Measurements from ENCODE around the gene LSS. TPM values are rescaled to one million over a fixed set of nuclear protein-coding genes. Genes with fewer than 3 reads are reported as not detected.
"Not testable (repeated sequence)": the region's sequence is repeated elsewhere in the genome, so short reads cannot be mapped to it uniquely, and the experiment has no call there.

The LSS gene
- total RNA-seq, 4 donors from 2014 or later = 43.7 to 172 (median 66.5) TPM

DNA sequence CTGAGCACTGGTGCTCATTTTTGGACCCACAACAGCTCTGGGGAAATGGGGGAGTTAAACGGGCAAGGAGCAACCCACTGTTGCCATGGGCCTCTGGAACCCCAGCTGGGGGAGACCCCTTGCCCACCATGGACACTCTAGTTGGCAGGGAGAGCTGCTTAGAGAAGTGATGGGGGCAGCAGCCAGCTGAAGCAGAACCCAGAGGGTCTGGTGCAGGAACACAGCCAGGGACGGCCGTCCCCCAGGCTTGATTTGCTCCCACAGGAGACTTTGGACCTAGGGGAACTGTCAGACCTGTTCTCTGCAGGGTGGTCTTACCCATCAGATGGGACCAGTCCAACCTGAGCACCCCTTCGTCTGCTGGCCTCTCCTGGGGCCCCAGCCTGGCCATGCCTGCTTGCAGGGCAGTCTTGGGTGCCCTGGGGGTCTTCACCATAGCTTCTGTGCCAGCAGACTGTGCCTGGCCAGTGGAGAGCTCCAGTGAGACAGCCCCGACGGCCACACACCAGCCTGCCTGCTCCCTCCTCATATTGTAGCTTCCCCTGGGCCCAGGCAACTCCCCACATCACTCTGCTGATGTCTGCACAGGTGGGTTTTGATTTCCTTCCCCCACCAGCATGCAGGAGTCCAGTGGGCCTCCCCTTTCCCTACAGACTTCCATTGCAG is 55.6 kb downstream of the LSS start:
- Histone ChIP-seq H3K4me1 (no peaks in the 10 kb centered on the region), H3K9me3 (no peaks in the 10 kb centered on the region), H3K27ac (no peak overlapping the region), H3K27me3 (no peaks in the 10 kb centered on the region), H3K36me3 (no peaks in the 10 kb centered on the region), H3K4me3 (no peak overlapping the region)
- TF ChIP-seq, protein P1, sequence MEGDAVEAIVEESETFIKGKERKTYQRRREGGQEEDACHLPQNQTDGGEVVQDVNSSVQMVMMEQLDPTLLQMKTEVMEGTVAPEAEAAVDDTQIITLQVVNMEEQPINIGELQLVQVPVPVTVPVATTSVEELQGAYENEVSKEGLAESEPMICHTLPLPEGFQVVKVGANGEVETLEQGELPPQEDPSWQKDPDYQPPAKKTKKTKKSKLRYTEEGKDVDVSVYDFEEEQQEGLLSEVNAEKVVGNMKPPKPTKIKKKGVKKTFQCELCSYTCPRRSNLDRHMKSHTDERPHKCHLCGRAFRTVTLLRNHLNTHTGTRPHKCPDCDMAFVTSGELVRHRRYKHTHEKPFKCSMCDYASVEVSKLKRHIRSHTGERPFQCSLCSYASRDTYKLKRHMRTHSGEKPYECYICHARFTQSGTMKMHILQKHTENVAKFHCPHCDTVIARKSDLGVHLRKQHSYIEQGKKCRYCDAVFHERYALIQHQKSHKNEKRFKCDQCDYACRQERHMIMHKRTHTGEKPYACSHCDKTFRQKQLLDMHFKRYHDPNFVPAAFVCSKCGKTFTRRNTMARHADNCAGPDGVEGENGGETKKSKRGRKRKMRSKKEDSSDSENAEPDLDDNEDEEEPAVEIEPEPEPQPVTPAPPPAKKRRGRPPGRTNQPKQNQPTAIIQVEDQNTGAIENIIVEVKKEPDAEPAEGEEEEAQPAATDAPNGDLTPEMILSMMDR (IDR thresholded peaks at IDR 0.05) = no peak
- TF ChIP-seq POLR2A (IDR thresholded peaks at IDR 0.05) = no peak
- peak; percentile 2 to 43 (median 21) for DNase-seq

DNA sequence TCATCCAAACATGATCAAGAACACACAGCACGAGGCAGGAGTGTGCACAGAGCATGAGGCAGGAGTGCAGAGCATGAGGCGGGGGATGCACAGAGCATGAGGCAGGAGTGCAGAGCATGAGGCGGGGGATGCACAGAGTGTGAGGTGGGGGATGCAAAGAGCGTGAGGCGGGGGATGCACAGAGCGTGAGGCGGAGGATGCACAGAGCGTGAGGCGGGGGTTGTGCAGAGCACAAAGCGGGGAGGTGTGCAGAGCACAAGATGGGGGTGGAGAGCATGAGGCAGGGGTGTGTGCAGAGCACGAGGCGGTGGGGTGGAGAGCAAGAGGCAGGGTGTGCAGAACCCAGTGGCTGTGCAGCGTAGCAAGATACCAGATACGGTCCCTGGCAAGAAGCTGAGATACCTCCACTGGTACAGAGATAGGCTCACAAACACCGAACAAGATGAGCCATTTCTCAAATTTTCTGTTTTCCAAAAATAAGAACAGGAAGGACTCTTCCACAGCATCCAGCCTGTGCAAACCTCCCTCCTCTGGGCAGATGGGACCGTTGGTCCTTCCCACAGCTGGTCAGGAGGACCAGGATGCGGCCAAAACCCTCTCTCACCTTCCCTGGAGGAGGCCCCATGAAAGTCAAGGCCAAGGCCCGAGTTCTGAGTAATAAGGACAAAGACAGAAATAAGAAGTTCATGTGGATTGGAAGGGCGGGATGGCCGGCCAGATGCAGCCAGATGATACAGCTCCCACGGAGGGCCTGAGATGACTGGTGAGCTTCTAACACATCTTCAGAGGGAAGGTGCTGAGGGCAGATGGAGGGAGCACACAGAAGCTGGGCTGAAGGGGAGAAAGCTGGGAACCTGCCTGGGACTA is 56.3 kb downstream of the LSS start:
- H3K36me3 ChIP-seq = no peaks in the 10 kb centered on the region
- DNase-seq = peak in 2 of 3 donors; percentile 17 to 22
- TF ChIP-seq POLR2A (IDR thresholded peaks at IDR 0.05) = no peak
- TF ChIP-seq, protein P1 (IDR thresholded peaks at IDR 0.05) = no peak
- H3K27ac ChIP-seq = no peak overlapping the region
- H3K9me3 ChIP-seq = no peaks in the 10 kb centered on the region
- H3K4me1 ChIP-seq = no peaks in the 10 kb centered on the region
- H3K4me3 ChIP-seq = no peak overlapping the region
- H3K27me3 ChIP-seq = no peaks in the 10 kb centered on the region

DNA sequence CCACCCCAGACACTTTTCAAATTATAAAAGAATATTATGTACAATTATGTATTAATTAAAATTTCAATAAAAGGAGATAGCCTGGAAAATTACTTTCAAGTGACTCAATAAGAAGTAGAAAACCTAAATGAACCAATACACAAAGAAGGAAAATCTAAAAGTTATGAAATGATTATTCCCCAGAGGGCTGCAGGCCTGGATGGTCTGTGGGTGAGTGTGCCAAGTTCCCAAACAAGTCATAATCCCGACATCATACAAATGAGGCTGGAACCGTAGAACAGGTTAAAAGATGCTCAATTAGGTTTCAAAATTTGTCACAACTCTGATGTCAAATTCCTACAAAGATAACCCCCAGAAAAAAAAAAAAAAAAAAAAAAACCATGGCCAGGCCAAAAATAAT is 57.0 kb downstream of the LSS start:
- no peaks in the 10 kb centered on the region for H3K27me3 ChIP-seq
- DNase-seq = peak in 1 of 3 donors; percentile 13
- H3K36me3 ChIP-seq = no peaks in the 10 kb centered on the region
- no peak overlapping the region for H3K27ac ChIP-seq
- H3K9me3 ChIP-seq = no peaks in the 10 kb centered on the region
- H3K4me1 ChIP-seq = no peaks in the 10 kb centered on the region
- TF ChIP-seq POLR2A (IDR thresholded peaks at IDR 0.05) = no peak
- TF ChIP-seq, protein P1 (IDR thresholded peaks at IDR 0.05) = no peak
- H3K4me3 ChIP-seq = no peak overlapping the region

GRCh38 chr21:46170436-46171193 is 58.0 kb downstream of the LSS start:
- DNase-seq = peak in 1 of 3 donors; percentile 45
- not testable (repeated sequence) for H3K9me3 ChIP-seq, H3K27me3 ChIP-seq, H3K4me1 ChIP-seq, H3K36me3 ChIP-seq, H3K27ac ChIP-seq, H3K4me3 ChIP-seq

DNA sequence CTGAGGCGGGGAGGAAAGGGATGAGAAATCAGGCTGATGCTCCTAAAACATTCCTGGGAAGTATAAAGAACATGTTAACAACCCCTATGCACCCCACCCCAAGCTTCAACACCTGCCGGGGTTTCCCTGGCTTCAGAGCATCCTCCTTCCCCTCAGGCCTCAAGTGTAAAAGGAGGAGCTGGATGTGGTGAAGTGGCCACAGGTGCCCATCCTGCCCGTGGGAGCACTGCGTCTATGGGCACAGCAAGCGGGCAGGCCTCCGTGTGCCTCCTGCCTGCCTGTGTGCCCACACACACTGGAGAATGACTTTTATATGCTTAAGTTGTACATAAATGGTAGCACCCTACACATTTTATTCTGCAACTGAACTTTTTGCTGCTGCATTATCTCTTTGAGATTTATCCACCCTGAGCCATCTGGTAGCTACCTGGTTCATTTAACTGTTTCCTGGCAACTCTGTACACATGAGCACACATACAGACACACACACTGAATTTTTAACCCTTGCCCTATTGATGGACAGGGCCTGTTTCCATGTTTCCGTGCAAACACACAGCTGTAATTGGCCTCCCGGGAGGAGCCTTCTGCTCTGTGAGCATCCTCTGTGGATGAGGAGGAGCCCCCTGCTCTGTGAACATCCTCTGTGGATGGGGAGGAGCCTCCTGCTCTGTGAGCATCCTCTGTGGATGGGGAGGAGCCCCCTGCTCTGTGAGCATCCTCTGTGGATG is 59.8 kb downstream of the LSS start:
- Histone ChIP-seq H3K36me3 (no peaks in the 10 kb centered on the region), H3K27ac (no peak overlapping the region), H3K27me3 (no peaks in the 10 kb centered on the region), H3K4me1 (no peaks in the 10 kb centered on the region), H3K9me3 (no peaks in the 10 kb centered on the region), H3K4me3 (no peak overlapping the region)
- TF ChIP-seq POLR2A (IDR thresholded peaks at IDR 0.05) = no peak
- TF ChIP-seq, protein P1 (IDR thresholded peaks at IDR 0.05) = no peak
- DNase-seq = no peak

All from Peyer's patch (tissue), 4 donors.